Measurements from ENCODE around the gene TTLL11.
"Not testable (repeated sequence)": the region's sequence is repeated elsewhere in the genome, so short reads cannot be mapped to it uniquely, and the experiment has no call there.

The TTLL11 gene

GRCh38 chr9:122124528-122124927, 31.4 kb upstream of the TTLL11 start:
- no peak for FAIRE-seq

- FAIRE-seq: no peak
Measured at GRCh38 chr9:122124048-122124447, 30.9 kb upstream of the TTLL11 start.

DNA sequence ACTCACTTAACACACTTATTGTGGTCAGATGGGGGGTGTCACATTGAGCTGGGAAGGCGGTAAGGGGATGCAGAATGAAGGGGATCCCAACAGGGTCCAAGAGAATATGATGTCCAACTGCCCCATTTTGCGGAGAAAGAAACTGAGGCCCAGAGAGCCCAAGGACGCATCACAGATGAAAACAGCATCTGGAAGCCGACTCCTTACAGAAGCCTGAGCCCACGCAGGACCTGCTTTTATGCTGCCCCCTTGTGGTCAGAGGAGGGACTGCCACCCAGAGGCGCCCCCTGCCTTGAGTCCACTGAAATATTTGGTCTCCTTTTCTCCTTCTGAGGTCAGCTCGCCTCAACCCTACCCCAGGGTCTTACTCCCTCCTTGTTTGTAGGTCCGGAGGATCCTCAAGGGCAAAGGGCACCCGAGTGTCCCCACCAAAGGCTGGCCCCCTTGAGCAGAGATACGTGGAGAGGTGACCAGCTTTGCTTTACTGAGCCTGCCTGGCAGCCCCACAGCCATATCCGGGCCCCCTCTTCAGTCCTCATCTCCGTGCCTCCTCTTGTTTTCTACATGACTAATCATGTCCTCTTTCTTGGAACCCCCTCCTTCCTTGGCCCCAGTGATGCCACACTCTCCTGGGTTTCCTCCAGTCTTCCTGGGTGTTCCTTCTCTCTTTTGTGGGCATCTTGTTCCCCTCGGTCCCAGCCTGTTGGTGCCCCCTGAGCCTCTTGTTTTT, 30.0 kb upstream of the TTLL11 start:
- no peak for FAIRE-seq

DNA sequence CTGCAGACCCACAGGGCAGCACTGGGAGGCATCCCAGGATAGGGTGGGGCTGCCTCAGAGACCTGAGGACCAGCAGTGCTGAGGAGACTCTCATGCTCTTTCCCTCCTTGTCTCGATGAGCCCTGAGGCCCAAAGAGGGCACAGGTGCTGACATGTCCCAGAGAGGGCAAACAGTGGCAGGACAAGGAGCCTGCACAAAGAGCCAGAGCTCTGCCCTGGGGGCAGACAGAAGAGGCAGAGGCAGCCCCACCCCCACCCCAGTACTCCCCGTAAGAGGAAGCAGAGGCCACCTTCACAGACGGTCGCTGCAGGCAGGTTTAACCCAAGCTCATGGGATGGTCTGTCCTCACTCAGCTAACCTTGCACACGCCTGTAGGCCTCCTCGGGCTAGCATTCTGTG, 29.4 kb upstream of the TTLL11 start:
- FAIRE-seq: no peak

- no peak for FAIRE-seq
Measured at GRCh38 chr9:122121931-122122330, 28.8 kb upstream of the TTLL11 start.

GRCh38 chr9:122121391-122121790, 28.3 kb upstream of the TTLL11 start:
- FAIRE-seq: no peak

- FAIRE-seq: no peak
Measured at GRCh38 chr9:122120316-122121071, 27.4 kb upstream of the TTLL11 start.

DNA sequence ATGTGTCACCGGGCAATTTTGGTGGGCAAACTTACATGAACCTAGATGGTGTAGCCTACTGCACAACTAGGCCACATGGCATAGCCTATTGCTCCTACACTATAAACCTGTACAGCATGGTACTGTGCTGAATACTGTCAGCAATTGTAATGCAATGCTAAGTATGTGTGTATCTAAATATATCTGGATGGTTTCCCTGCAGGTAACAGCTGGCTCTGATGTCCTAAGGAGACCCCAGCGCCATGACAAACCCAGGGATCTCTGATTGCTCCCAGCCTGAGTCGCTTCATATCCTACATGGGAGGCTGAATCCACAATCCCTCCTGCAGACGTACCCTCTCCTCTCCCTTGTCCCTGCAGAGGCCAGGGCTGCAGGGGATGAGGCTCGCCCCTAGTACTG, 26.6 kb upstream of the TTLL11 start:
- FAIRE-seq: no peak

- no peak for FAIRE-seq
Measured at GRCh38 chr9:122119166-122119521, 26.0 kb upstream of the TTLL11 start.

DNA sequence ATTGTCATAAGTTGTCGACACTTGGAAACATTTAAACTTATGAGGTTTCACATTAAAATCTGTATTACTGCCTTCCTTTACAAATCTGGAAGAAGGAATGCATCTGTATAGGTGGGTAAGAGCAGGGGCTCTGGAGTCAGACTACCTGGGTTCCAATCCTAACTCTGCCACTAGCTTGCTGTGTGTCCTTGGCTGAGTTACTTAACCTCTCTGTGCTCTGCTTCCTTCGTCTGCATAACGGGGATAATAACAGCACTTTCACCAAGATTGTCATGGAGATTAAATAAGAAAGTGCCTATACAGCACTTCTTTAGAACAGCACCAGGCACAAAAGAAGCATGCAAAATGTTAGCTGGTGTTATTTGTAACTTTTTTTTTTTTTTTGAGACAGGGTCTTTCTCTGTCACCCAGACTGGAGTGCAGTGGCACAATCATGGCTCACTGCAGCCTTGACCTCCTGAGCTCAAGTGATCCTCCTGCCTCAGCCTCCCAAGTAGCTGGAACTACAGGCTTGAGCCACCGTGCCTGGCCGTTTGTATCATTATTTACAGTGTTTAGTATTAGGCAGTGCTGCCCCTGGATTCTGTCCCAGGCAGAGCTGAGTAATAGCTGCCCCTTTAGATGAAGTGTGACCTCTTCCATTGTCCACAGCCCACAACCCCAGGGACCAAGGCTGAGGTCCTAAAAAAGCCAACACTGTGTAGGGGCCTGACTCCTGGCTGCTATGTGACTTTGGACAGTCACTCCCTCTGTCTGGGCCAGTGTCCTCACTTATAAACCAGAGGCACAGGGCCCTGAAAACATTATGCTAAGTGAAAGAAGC, 25.4 kb upstream of the TTLL11 start:
- no peak for FAIRE-seq

DNA sequence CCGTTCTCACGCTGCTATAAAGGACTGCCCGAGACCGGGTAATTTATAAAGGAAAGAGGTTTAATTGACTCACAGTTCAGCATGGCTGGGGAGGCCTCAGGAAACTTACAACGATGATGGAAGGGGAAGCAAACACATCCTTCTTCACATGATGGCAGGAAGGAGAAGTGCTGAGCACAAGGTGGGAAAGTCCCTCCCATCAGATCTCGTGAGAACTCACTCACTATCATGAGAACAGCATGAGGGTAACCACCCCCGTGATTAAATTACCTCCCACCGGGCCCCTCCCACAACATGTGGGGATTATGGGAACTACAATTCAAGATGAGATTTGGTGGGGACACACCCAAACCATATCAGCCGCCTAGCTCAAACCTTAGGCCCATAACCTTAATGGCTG, 24.1 kb upstream of the TTLL11 start:
- not testable (repeated sequence) for FAIRE-seq

DNA sequence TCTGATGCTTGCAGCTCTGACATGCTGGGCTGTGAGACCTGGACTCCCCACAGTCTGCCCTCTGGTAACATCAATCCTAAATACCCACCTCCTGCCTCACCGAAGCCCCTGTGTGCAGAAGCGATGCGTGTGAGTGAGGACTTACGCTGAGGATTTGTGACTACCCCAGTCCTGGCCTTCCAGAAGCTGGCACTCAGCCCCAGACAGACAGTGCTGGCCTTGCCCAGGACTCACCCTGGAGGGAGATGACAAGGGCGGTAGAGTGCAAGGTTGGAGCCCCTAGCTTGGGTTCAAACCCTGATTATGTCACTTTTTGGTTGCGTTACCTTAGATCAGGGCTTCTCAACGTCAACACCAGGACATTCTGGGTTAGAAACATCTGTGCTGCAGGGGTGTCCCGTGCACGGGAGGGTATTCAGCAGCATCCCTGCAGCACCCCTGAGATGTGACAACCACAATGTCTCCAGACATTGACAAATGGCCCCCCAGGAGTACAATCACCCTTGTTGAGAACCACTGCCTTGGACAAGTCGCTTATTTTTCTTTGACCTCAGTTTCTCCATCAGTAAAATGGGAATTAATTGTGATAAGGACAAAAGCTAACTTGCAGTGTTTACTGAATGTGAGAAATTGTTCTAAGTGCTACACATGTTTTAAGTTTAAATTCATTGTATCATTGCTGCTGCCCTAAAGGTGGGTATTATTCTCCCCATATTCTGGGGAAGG, 23.5 kb upstream of the TTLL11 start:
- no peak for FAIRE-seq

DNA sequence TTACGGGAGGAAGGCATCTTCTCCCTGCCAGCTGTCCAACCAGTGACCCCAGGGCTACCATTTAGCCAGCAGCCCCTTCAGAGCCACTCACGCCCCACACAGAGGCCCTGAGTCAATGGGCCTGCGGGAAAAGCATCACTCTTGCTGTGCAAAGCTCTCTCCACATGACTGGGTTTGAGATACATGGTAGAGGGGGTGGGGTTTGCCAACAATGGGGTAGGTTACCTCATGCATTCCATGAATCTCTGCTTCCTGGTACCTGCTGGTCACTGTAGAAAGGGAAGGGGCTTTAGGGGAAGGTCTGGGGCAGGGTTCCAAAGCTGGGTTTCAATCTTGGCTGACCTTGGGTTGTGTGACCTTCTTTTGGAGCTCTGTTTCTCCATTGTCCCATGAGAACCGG, 22.9 kb upstream of the TTLL11 start:
- FAIRE-seq: no peak

DNA sequence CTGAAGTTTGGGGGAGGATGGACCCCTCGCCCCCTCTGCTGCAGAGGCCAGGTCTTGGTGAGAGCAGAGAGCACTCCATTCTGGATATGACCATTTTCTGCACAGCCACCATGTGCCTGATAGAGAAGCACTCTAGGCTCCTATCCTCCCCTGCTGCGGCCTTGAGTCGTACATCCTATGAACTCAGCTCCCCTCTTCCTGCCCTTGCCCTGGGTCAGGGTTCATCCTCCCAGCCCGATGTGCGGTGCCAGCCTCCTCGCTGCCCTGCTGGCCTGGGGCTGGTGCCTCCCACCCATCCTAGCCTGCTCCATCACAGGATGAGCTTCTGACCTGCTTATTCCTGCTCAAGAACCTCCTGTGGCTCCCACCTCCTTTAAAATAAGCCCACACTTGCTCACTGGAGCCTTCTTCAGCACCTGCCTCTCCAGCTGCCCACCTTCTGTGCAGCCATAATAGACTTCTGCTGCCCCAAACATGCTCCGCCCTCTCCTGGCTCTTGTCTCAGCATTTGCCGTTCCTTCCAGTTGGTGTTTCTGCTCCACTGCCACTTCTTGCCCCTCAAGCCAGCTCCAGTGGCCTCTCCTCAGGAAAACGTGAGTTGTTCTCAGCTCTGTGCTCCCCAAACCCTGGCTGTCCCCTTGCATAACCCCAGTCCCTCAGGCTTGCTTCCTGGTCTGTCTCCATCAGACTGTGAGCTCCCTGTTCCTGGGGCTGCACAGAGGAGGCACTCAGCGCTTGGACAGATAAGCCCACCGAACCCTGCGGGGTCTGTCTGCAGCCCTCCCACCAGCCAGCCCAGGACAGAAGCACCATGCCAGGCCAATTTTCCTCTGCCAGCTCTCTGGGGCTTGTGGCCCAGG, 22.3 kb upstream of the TTLL11 start:
- FAIRE-seq: no peak

- no peak for FAIRE-seq
Measured at GRCh38 chr9:122113574-122113973, 20.5 kb upstream of the TTLL11 start.

DNA sequence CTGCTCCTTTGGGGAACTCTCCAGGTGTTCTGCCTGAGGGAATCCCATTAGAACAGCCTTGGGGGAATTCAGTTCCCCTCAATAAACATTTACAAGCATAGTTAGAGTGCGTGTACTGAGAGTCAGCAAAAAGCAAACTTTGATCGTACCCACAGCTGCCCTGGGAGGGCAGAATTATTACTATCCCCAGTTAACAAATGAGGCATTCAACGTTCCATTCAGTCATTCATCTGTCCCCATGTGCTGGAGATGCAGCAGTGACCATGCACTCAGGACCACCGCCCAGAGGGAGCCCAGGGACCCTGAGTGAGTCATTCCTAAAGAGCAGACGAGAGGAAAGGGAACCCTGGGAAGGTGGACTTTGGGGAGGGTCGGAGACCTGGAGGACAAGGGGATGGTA, 19.1 kb upstream of the TTLL11 start:
- FAIRE-seq: no peak

- FAIRE-seq: no peak
Measured at GRCh38 chr9:122111413-122112085, 18.4 kb upstream of the TTLL11 start.

DNA sequence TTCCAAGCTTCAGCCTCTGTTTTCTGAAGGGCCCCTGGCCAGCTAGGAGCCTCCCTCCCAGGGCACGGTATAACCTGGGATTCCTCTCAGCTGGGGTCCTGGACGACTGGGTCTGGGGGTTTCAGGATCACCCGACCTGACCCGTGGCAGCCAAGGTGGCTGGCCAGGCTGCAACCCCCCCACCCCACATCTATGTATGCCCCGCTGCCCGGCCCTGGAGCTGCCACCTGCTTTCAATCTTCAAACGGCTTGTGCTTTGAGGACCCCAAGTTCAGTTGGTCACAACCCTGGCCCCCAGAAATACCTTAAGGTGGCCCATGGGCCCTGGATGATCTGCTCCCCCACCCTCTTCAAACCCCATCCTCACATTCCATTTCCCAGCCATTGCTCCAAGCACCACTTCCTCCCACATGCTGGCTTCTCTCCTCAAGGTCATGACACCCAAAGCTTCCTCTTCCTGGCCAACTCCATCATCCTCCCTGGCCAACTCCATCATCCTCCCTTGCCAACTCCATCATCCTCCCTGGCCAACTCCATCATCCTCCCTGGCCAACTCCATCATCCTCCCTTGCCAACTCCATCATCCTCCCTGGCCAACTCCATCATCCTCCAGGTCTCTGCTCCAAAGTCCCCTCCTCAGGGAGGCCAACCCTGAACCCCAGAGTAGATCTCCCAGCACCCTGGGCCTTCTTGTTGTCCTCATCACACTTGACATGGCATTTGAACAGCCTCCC, 17.2 kb upstream of the TTLL11 start:
- no peak for FAIRE-seq

DNA sequence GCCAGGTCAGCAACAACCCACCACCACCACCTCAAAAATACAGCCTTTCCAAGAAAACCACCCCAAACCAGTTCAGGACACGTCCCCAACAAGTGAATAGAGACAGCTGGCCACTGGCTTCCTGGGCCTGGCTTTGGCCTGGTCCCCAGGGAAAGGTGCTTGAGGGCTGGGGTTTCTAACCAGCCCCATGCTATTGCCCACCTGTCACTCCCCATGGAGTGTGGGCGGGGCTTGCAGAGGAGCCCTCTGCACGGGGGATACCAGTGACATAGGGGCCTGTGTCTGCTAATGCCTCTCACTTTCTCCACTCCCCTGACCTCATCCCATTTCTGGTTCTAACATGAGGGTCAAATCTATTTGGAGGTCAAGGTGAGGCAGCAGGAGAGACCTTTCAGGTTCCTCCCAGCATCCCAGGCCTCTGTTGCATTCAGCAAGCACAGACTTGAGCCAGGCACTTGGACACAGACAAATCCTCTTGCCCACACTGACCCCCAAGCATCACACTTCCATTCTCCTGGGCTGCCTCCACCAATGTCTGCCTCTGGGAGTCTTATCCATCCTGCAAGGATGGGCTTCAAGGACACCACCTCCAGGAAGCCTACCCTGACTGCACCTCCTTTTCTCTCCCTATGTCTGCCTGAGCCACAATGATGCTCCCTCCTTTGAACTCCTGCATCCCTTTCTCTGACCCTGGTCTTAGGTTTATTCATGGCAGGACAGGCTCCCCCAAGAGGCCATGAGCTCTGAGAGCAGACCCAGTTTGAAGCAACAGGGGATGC, 16.1 kb upstream of the TTLL11 start:
- FAIRE-seq: no peak

DNA sequence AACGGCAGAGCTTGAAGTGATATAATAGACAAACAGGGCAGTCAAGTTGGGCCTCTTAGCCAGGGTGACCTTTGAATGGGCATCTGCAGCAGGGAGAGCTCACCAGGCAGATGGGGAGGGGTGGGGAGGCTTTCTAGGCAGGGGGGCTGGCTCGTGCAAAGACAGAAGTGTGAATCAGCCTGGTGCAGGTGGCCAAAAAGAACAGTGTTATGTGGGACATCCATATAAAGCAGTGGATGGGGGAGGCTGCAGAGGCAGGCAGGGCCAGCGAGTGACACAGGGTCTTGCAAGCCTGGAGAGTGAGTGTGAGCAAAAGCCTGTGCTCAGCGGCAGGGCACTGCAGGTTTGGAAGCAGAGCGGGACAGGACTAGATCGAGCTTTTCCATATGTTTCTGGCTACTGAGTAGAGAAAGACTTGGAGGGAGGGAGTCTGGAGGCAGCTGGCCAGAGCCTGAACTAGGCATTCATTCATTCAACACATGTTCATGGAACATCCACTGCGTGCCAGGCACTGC, 14.2 kb upstream of the TTLL11 start:
- no peak for FAIRE-seq
